ENCODE measurements around the gene TBC1D17. TPM values are rescaled to one million over a fixed set of nuclear protein-coding genes. Genes with fewer than 3 reads are reported as not detected.

Gene TBC1D17
- polyA plus RNA-seq, 1 donor from 2014 or later = 13.1 TPM

- H3K9me2 ChIP-seq (ENCODE audit: insufficient read depth, low read length) = no peaks in the 10 kb centered on the region
- H4K20me1 ChIP-seq (ENCODE audit: insufficient read depth) = peaks cover 10% of the 10 kb centered on the region
- H3K4me2 ChIP-seq (ENCODE audit: low read length) = no peak overlapping the region
- no peak overlapping the region for H3K4me3 ChIP-seq (ENCODE audit: low read length)
- H3F3A ChIP-seq (ENCODE audit: insufficient read depth, low read length, poor library complexity, severe bottlenecking) = no peaks in the 10 kb centered on the region
- H2AFZ ChIP-seq (ENCODE audit: low read depth, low read length) = no peak overlapping the region
- TF ChIP-seq SMC3 (conservative IDR thresholded peaks at IDR 0.05; ENCODE audit: poor library complexity) (no peak), MXI1 (conservative IDR thresholded peaks at IDR 0.05; ENCODE audit: poor library complexity, severe bottlenecking) (no peak), EP300 (conservative IDR thresholded peaks at IDR 0.05; ENCODE audit: poor library complexity, severe bottlenecking) (no peak), EZH2 (IDR thresholded peaks at IDR 0.05; ENCODE audit: borderline replicate concordance, insufficient read depth, low read length, poor library complexity, severe bottlenecking) (no peak), CTCF (IDR thresholded peaks at IDR 0.05; ENCODE audit: poor library complexity, severe bottlenecking) (no peak), RAD21 (conservative IDR thresholded peaks at IDR 0.05) (no peak), POLR2AphosphoS5 (IDR thresholded peaks at IDR 0.05) (no peak), TAF1 (IDR thresholded peaks at IDR 0.05; ENCODE audit: low read depth) (no peak), REST (IDR thresholded peaks at IDR 0.05; ENCODE audit: borderline replicate concordance) (no peak)
- H3K9me3 ChIP-seq (ENCODE audit: low read length) = no peaks in the 10 kb centered on the region
- H3K36me3 ChIP-seq (ENCODE audit: insufficient read depth, low read length) = no peaks in the 10 kb centered on the region
- no peak overlapping the region for H3K9ac ChIP-seq (ENCODE audit: low read length)
- H3K79me2 ChIP-seq (replicated peaks; ENCODE audit: insufficient read depth, low read length) = peaks cover 22% of the 10 kb centered on the region
- H3K27ac ChIP-seq (ENCODE audit: low read length) = no peak overlapping the region
- no peaks in the 10 kb centered on the region for H3K27me3 ChIP-seq (ENCODE audit: insufficient read depth, low read depth, low read length)
Observed at GRCh38 chr19:49861541-49862378, 15.7 kb upstream of the TBC1D17 start.

- H3K9me2 ChIP-seq (ENCODE audit: insufficient read depth, low read length) = no peaks in the 10 kb centered on the region
- no peak overlapping the region for H3K27ac ChIP-seq (ENCODE audit: low read length)
- peaks cover 22% of the 10 kb centered on the region for H3K79me2 ChIP-seq (replicated peaks; ENCODE audit: insufficient read depth, low read length)
Observed at GRCh38 chr19:49862391-49863253, 14.9 kb upstream of the TBC1D17 start.

More at GRCh38 chr19:49862391-49863253, 14.9 kb upstream of the TBC1D17 start:
- no peaks in the 10 kb centered on the region for H3F3A ChIP-seq (ENCODE audit: insufficient read depth, low read length, poor library complexity, severe bottlenecking)
- no peak for TF ChIP-seq RAD21 (conservative IDR thresholded peaks at IDR 0.05)
- no peak for TF ChIP-seq EP300 (conservative IDR thresholded peaks at IDR 0.05; ENCODE audit: poor library complexity, severe bottlenecking)
- TF ChIP-seq REST (IDR thresholded peaks at IDR 0.05; ENCODE audit: borderline replicate concordance) = no peak
- TF ChIP-seq SMC3 (conservative IDR thresholded peaks at IDR 0.05; ENCODE audit: poor library complexity) = no peak
- no peak for TF ChIP-seq TAF1 (IDR thresholded peaks at IDR 0.05; ENCODE audit: low read depth)
- no peak for TF ChIP-seq EZH2 (IDR thresholded peaks at IDR 0.05; ENCODE audit: borderline replicate concordance, insufficient read depth, low read length, poor library complexity, severe bottlenecking)
- no peak for TF ChIP-seq MXI1 (conservative IDR thresholded peaks at IDR 0.05; ENCODE audit: poor library complexity, severe bottlenecking)
- TF ChIP-seq CTCF (IDR thresholded peaks at IDR 0.05; ENCODE audit: poor library complexity, severe bottlenecking) = no peak
- no peak for TF ChIP-seq POLR2AphosphoS5 (IDR thresholded peaks at IDR 0.05)
- H3K9ac ChIP-seq (ENCODE audit: low read length) = no peak overlapping the region
- peaks cover 2% of the 10 kb centered on the region for H4K20me1 ChIP-seq (ENCODE audit: insufficient read depth)
- H3K9me3 ChIP-seq (ENCODE audit: low read length) = no peaks in the 10 kb centered on the region
- H3K4me2 ChIP-seq (ENCODE audit: low read length) = no peak overlapping the region
- H3K36me3 ChIP-seq (ENCODE audit: insufficient read depth, low read length) = no peaks in the 10 kb centered on the region
- H2AFZ ChIP-seq (ENCODE audit: low read depth, low read length) = no peak overlapping the region
- H3K4me3 ChIP-seq (ENCODE audit: low read length) = no peak overlapping the region
- H3K27me3 ChIP-seq (ENCODE audit: insufficient read depth, low read depth, low read length) = no peaks in the 10 kb centered on the region

Data from neural cell (in vitro differentiated cells).